H1 (cell line): ENCODE data around the gene PDCD6IP.

Source experiments
- EZH2 ChIP-seq: fragments of 200-600 bp; sonication (generic); IDR thresholded peaks from 2 replicates; pipeline ENCODE4 v1.7.1; 2012; ENCODE audit warnings: low read depth, mild to moderate bottlenecking, moderate library complexity, low read length, inconsistent platforms; ENCODE audit not compliant: severe bottlenecking
- POLR2A ChIP-seq, 2 experiments: IDR thresholded peaks; 1 replicate in 1 of 2; 2 replicates in 1 of 2; pipeline ENCODE4 v1.6.1; 2011; ENCODE audit warnings: low read depth in 2 of 2, low read length in 2 of 2, mild to moderate bottlenecking in 2 of 2; ENCODE audit errors: control extremely low read depth in 1 of 2
- POLR2AphosphoS5 ChIP-seq: IDR thresholded peaks from 2 replicates; pipeline ENCODE4 v1.6.1; 2011; ENCODE audit warnings: low read depth, low read length
- RAD21 ChIP-seq, 2 experiments: IDR thresholded peaks in 1 of 2; conservative IDR thresholded peaks in 1 of 2; 2 replicates each; pipeline ENCODE4 v1.6.1; 2011; ENCODE audit warnings: low read depth in 2 of 2, low read length in 2 of 2, improper control_type of control experiment in 1 of 2, inconsistent platforms in 1 of 2, mild to moderate bottlenecking in 1 of 2, moderate library complexity in 1 of 2
- SUZ12 ChIP-seq: fragments of 200-600 bp; sonication (generic); IDR thresholded peaks from 2 replicates; pipeline ENCODE4 v1.6.1; 2012; ENCODE audit warnings: mild to moderate bottlenecking, inconsistent platforms, low read length, moderate library complexity, mixed read lengths
- ZNF274 ChIP-seq: IDR thresholded peaks from 2 replicates; pipeline ENCODE4 v1.7.0; 2012; ENCODE audit warnings: low read length, borderline replicate concordance; ENCODE audit errors: extremely low read depth
- TF ChIP-seq, protein P1 (sequence below), 3 experiments: IDR thresholded peaks; 1 replicate in 2 of 3; 2 replicates in 1 of 3; pipeline versions ENCODE4 v1.5.1 to v1.6.1; 2011; ENCODE audit warnings: low read length in 3 of 3, mild to moderate bottlenecking in 3 of 3, inconsistent platforms in 2 of 3, low read depth in 1 of 3, moderate library complexity in 1 of 3; ENCODE audit not compliant: insufficient read depth in 1 of 3; ENCODE audit errors: control extremely low read depth in 1 of 3
- TF ChIP-seq, protein P2 (sequence below): IDR thresholded peaks from 2 replicates; pipeline ENCODE4 v1.6.1; 2012; ENCODE audit warnings: inconsistent platforms
- TF ChIP-seq, protein P3 (sequence below): IDR thresholded peaks from 2 replicates; pipeline ENCODE4 v1.6.1; 2012; ENCODE audit warnings: low read length, inconsistent platforms

DNA sequence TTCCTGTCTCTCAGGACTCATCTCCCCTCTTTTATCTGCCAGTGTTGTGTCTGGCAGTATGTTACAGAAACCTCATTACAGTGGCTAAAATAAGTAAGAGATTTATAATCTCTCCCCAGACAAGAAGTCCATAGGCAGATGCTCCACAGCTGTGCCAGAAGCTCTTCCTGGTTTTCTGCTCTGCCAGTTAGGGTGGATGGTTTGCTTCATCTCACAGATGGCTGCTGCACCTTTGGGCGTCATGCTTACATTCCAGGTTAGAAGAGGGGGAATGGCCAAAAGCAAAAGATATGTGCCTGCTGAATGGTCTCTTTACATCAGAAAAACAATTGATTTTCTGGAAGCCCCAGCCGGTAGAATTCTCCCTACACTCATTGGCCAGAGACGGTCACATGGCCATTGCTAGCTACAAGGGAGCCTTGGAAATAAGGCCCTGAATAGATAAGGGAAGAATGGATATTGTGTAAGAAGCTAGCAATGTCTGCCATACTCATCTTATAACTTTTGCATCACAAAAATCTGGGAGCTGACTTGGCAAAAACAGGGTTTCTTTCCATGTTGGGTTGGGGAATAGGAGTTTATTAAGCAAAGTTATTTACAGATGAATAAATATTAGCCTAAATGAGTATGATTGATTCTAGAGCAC, 91.1 kb downstream of the PDCD6IP start:
- TF ChIP-seq, protein P1, sequence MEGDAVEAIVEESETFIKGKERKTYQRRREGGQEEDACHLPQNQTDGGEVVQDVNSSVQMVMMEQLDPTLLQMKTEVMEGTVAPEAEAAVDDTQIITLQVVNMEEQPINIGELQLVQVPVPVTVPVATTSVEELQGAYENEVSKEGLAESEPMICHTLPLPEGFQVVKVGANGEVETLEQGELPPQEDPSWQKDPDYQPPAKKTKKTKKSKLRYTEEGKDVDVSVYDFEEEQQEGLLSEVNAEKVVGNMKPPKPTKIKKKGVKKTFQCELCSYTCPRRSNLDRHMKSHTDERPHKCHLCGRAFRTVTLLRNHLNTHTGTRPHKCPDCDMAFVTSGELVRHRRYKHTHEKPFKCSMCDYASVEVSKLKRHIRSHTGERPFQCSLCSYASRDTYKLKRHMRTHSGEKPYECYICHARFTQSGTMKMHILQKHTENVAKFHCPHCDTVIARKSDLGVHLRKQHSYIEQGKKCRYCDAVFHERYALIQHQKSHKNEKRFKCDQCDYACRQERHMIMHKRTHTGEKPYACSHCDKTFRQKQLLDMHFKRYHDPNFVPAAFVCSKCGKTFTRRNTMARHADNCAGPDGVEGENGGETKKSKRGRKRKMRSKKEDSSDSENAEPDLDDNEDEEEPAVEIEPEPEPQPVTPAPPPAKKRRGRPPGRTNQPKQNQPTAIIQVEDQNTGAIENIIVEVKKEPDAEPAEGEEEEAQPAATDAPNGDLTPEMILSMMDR (IDR thresholded peaks at IDR 0.05; ENCODE audit: control extremely low read depth in 1 of 3, insufficient read depth in 1 of 3, low read depth in 1 of 3, low read length in 3 of 3) = no peak
- no peak for TF ChIP-seq POLR2AphosphoS5
- no peak for TF ChIP-seq EZH2
- TF ChIP-seq POLR2A (IDR thresholded peaks at IDR 0.05; ENCODE audit: control extremely low read depth in 1 of 2, low read depth in 2 of 2, low read length in 2 of 2) = no peak
- TF ChIP-seq, protein P2, sequence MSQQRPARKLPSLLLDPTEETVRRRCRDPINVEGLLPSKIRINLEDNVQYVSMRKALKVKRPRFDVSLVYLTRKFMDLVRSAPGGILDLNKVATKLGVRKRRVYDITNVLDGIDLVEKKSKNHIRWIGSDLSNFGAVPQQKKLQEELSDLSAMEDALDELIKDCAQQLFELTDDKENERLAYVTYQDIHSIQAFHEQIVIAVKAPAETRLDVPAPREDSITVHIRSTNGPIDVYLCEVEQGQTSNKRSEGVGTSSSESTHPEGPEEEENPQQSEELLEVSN = no peak
- no peak for TF ChIP-seq SUZ12
- no peak for TF ChIP-seq RAD21 (IDR thresholded peaks at IDR 0.05 in 1 of 2, conservative IDR thresholded peaks at IDR 0.05 in 1 of 2; ENCODE audit: low read depth in 2 of 2, low read length in 2 of 2)
- TF ChIP-seq, protein P3, sequence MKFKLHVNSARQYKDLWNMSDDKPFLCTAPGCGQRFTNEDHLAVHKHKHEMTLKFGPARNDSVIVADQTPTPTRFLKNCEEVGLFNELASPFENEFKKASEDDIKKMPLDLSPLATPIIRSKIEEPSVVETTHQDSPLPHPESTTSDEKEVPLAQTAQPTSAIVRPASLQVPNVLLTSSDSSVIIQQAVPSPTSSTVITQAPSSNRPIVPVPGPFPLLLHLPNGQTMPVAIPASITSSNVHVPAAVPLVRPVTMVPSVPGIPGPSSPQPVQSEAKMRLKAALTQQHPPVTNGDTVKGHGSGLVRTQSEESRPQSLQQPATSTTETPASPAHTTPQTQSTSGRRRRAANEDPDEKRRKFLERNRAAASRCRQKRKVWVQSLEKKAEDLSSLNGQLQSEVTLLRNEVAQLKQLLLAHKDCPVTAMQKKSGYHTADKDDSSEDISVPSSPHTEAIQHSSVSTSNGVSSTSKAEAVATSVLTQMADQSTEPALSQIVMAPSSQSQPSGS = no peak
- TF ChIP-seq ZNF274 = no peak
